IgD-negative memory B cell (primary cell): ENCODE results near the gene RPLP2. TPM values are rescaled to one million over a fixed set of nuclear protein-coding genes. Genes with fewer than 3 reads are reported as not detected.

Experiments used
- H3K27ac Mint-ChIP-seq, 3 donors: one replicate each; pipeline ENCODE4 v1.8.0; 2020 to 2022; ENCODE audit warnings: mild to moderate bottlenecking in 3 of 3, mixed read lengths in 3 of 3, moderate library complexity in 1 of 3
- H3K27me3 Mint-ChIP-seq: one replicate; pipeline ENCODE4 v1.8.0; 2021; ENCODE audit warnings: mixed read lengths
- H3K36me3 Mint-ChIP-seq: one replicate; pipeline ENCODE4 v1.8.0; 2020; ENCODE audit warnings: mild to moderate bottlenecking, mixed read lengths
- H3K4me1 Mint-ChIP-seq, 3 donors: one replicate each; pipeline ENCODE4 v1.8.0; 2020 to 2022; ENCODE audit warnings: mixed read lengths in 3 of 3, mild to moderate bottlenecking in 1 of 3
- H3K4me3 Mint-ChIP-seq, 4 donors: one replicate each; pipeline ENCODE4 v1.8.0; 2020 to 2022; ENCODE audit warnings: mild to moderate bottlenecking in 4 of 4, mixed read lengths in 4 of 4, moderate library complexity in 3 of 4
- H3K9me3 Mint-ChIP-seq, 3 donors: one replicate each; pipeline ENCODE4 v1.8.0; 2020 to 2021; ENCODE audit warnings: mixed read lengths in 3 of 3, mild to moderate bottlenecking in 1 of 3
- polyA plus RNA-seq: library from polyadenylated mRNA; unstranded; fragments of 300-500 nt; fragmentation: Illumina TruSeq; gene quantifications from one replicate; pipeline ENCODE4 v1.2.3, GENCODE V29; 2021

RPLP2 gene
- polyA plus RNA-seq = 4,588 TPM

- Mint-ChIP-seq H3K9me3 (no peaks in the 10 kb centered on the region), H3K27ac (peak within 1 kb of the TSS; percentile 98 to 99 (median 98)), H3K36me3 (no peaks in the 10 kb centered on the region), H3K4me3 (peak within 1 kb of the TSS; percentile 92 to 98 (median 96)), H3K4me1 (peaks cover 16 to 22% (median 16%) of the 10 kb centered on the region in 3 donors), H3K27me3 (no peaks in the 10 kb centered on the region)
Measured at GRCh38 chr11:809287-810039, at the start of gene RPLP2. Gene RPLP2 (plus strand): TSS chr11:809967. CDS start chr11:810235, 268 bp downstream.

DNA sequence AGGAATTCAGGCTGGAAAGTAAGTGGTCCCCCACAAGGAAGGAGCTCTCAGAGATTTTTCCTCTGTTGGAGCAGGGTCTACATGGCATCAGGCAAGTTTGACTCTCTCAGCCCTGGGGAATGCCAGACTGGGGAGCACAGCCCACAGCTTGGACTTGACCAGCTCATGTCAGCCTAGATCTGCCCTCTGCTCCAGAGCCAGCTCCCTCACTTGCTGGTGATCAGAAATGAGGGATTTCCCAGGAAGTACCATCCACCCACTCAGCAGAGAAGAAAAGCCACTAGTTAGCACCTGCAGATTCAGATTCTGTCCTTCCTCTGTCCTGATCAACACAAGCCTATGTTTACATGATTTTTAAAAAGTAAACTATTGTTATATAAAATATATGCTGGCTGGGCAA lies 49.5 kb upstream of the RPLP2 start:
- Mint-ChIP-seq H3K4me1 (peaks cover 0 to 2% (median under 1%) of the 10 kb centered on the region in 3 donors), H3K27ac (no peak overlapping the region), H3K9me3 (no peaks in the 10 kb centered on the region), H3K36me3 (no peaks in the 10 kb centered on the region), H3K4me3 (no peak overlapping the region), H3K27me3 (no peaks in the 10 kb centered on the region)

DNA sequence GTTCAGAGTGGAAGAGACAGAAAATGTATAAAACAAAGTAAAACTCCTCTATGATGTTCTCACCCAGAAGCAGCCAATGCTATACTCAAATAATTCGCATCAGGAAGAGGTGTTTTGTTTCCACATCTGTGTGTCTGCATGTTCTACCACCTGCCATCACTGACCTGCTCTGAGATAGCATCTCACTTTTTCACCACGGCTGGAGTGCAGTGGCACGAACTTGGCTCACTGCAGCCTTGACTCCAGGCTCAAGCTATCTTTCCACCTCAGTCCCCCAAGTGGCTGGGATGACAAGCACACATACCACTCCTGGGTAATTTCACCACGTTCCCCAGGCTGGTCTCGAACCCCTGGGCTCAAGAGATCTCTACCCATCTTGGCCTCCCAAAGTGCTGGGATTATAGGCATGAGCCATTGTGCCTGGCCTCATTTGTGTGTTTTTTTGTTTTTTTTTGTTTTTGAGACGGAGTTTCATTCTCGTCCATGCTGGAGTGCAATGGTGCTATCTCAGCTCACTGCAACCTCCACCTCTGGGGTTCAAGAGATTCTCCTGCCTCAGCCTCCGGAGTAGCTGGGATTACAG lies 48.1 kb upstream of the RPLP2 start:
- peaks cover 0 to 5% (median 2%) of the 10 kb centered on the region in 3 donors for H3K4me1 Mint-ChIP-seq
- peak overlapping the region in 1 of 3 donors; percentile 12 for H3K27ac Mint-ChIP-seq
- H3K9me3 Mint-ChIP-seq = no peaks in the 10 kb centered on the region
- no peaks in the 10 kb centered on the region for H3K27me3 Mint-ChIP-seq
- no peaks in the 10 kb centered on the region for H3K36me3 Mint-ChIP-seq
- no peak overlapping the region for H3K4me3 Mint-ChIP-seq

- no peak overlapping the region for H3K27ac Mint-ChIP-seq
- no peaks in the 10 kb centered on the region for H3K9me3 Mint-ChIP-seq
- H3K36me3 Mint-ChIP-seq = no peaks in the 10 kb centered on the region
- H3K27me3 Mint-ChIP-seq = no peaks in the 10 kb centered on the region
- H3K4me3 Mint-ChIP-seq = no peak overlapping the region
- peaks cover 0 to 5% (median 2%) of the 10 kb centered on the region in 3 donors for H3K4me1 Mint-ChIP-seq
Measured at GRCh38 chr11:762421-763072, 47.2 kb upstream of the RPLP2 start.

GRCh38 chr11:763073-763463 lies 46.7 kb upstream of the RPLP2 start:
- Mint-ChIP-seq H3K4me3 (no peak overlapping the region), H3K9me3 (no peaks in the 10 kb centered on the region), H3K4me1 (peaks cover 0 to 5% (median 2%) of the 10 kb centered on the region in 3 donors), H3K36me3 (no peaks in the 10 kb centered on the region), H3K27me3 (no peaks in the 10 kb centered on the region), H3K27ac (peak overlapping the region in 1 of 3 donors; percentile 10)

DNA sequence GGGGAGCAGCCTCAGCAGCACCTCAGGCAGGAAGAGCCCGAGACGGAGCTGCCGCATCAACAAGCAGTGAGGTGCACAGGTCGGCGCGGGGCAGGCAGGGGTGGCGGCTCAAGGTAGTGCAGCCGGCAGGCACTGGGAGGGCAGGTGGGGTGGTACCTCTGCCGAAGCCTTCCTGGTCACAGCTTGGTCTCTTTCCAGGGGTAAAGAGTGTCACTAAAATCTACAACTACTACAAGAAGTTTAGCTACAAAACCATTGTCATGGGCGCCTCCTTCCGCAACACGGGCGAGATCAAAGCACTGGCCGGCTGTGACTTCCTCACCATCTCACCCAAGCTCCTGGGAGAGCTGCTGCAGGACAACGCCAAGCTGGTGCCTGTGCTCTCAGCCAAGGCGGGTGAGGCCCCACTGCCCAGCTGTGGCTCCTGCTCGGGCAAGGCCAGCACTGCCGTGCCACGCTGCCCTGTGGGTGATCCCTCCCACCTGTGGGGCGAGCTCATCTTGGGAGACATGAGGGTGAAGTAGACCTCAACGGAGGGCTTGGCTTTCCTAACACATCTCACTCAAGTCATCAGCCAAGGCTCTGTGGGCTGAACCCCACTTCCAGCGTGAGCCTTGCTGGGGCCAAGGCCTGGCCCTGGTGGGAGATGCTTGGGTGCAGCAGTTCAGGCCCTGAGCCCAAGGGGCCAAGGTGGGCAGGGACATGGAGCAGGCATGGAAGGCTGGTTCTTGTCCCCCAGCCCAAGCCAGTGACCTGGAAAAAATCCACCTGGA lies 46.0 kb upstream of the RPLP2 start:
- Mint-ChIP-seq H3K9me3 (no peaks in the 10 kb centered on the region), H3K36me3 (no peaks in the 10 kb centered on the region), H3K4me1 (peaks cover 0 to 5% (median 2%) of the 10 kb centered on the region in 3 donors), H3K27ac (peak overlapping the region in 1 of 3 donors; percentile 10), H3K4me3 (no peak overlapping the region), H3K27me3 (no peaks in the 10 kb centered on the region)

DNA sequence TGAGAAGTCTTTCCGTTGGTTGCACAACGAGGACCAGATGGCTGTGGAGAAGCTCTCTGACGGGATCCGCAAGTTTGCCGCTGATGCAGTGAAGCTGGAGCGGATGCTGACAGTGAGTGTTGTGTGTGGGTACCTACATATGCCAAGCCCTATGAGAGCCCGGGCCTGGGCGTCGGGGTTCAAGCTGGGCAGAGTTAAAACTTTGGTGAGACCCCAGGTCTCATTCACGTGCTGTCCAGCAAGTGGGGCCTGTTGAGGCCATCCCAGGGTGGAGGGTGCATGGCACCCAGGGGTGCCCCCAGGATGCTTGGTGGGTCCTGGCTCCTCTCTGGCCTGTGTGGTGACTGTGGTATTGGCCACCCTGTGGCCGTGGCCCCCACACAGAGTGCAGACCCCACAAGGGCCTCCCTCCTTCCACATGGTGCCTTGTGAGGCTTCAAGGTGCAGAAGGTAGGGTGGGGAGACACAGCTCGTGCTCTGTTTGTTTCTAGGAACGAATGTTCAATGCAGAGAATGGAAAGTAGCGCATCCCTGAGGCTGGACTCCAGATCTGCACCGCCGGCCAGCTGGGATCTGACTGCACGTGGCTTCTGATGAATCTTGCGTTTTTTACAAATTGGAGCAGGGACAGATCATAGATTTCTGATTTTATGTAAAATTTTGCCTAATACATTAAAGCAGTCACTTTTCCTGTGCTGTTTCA lies 45.3 kb upstream of the RPLP2 start:
- no peaks in the 10 kb centered on the region for H3K36me3 Mint-ChIP-seq
- no peaks in the 10 kb centered on the region for H3K27me3 Mint-ChIP-seq
- H3K4me1 Mint-ChIP-seq = peaks cover 0 to 5% (median 2%) of the 10 kb centered on the region in 3 donors
- H3K27ac Mint-ChIP-seq = no peak overlapping the region
- no peak overlapping the region for H3K4me3 Mint-ChIP-seq
- no peaks in the 10 kb centered on the region for H3K9me3 Mint-ChIP-seq

DNA sequence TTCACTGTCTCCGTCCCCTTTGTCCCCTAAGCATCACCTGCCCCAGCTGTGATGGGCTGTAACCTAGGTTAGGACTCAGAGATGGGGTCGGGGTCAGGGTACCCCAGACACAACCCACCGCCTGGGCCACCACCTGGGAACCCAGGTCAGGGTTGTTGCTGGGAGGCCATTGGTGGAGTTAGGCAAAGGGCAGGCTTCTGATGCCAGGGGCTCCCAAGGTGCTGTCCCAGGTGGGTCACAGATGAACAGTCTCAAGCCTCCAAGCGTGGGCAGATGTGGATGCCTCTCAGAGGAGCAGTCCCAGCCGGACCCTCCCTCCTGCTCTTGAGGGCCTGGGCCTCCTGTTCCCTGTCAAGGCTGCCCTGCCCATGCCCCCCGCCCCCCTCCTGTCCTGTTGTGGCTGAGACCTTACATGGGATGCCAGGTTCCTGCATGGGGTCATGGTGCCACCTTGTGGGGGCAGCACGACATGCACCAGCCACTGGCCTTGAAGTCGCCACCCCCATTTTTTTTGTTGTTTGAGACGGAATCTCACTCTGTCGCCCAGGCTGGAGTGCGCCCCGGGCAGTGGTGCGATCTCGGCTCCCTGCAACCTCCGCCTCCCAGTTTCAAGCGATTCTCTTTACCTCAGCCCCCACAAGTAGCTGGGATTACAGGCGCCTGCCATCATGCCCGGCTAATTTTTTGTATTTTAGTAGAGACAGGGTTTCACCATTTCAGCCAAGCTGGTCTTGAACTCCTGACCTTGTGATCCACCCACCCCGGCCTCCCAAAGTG lies 44.6 kb upstream of the RPLP2 start:
- H3K4me3 Mint-ChIP-seq = peak overlapping the region in 1 of 4 donors; percentile 45
- peaks cover 0 to 5% (median 2%) of the 10 kb centered on the region in 3 donors for H3K4me1 Mint-ChIP-seq
- H3K27me3 Mint-ChIP-seq = no peaks in the 10 kb centered on the region
- H3K36me3 Mint-ChIP-seq = no peaks in the 10 kb centered on the region
- H3K27ac Mint-ChIP-seq = peak overlapping the region in 1 of 3 donors; percentile 35
- H3K9me3 Mint-ChIP-seq = no peaks in the 10 kb centered on the region

DNA sequence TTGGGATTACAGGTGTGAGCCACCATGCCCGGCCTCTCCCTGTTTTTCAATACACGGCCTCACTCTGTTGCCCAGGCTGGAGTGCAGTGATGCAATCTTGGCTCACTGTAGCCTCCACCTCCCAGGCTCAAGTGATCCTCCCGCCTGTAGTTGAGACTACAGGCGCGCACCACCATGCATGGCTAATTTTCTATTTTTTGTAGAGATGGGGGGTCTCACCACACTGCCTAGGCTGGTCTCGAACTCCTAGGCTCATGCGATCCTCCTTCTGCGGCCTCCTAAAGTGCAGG lies 44.0 kb upstream of the RPLP2 start:
- Mint-ChIP-seq H3K27me3 (no peaks in the 10 kb centered on the region), H3K9me3 (no peaks in the 10 kb centered on the region), H3K4me1 (peaks cover 0 to 5% (median 2%) of the 10 kb centered on the region in 3 donors), H3K36me3 (no peaks in the 10 kb centered on the region), H3K27ac (no peak overlapping the region), H3K4me3 (no peak overlapping the region)

DNA sequence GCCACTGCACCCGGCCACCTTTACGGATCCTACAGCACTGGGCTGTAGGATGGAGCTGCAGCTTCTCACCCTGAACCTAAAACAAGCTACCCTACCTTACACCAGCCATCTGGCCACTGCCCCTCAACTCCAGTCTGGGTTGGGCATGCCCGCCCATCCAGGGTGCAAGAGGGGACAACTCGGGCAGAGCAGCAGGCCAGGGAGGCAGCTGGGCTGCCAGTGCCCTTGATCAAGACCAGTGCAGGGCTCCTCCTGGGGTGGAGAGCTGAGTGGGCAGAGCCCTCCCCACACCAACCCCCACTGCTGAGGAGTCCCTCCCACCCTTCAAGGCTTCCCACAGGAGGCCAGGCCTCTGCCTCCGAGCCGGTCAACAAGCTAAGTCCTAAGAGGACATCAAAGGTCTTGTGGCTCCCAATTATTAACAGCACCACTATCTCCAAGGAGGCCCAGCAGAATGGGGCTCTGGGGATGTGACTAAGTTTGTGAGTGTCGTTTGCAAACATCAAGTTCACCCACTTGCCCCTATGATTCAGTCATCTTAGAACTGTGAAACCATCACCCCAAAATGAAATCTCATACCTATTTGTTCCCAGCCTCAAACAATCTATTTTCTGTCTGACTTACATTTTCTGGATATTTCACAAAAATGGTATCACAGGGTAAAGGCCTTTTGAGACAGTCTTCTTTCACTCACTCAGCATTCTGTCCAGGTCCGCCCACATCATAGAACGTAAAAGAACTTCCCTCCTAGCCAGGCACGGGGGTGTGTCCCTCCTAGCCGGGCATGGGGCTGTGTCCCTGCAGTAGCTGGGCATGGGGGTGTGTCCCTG lies 43.4 kb upstream of the RPLP2 start:
- Mint-ChIP-seq H3K9me3 (no peaks in the 10 kb centered on the region), H3K27me3 (no peaks in the 10 kb centered on the region), H3K36me3 (no peaks in the 10 kb centered on the region), H3K4me3 (peak overlapping the region in 1 of 4 donors; percentile 57), H3K4me1 (peaks cover 0 to 5% (median 2%) of the 10 kb centered on the region in 3 donors), H3K27ac (no peak overlapping the region)

DNA sequence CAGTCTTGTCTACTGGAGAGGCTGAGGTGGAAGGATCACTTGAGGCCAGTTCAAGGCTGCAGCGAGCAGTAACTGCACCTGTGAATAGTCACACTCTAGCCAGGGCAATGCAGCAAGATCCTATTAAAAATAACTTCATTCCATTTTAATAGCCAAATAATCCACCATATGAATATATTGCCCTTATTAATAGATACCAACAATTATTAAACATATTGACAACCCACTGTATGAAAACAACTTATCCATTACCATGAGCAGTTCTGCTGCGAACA lies 42.9 kb upstream of the RPLP2 start:
- Mint-ChIP-seq H3K27ac (no peak overlapping the region), H3K36me3 (no peaks in the 10 kb centered on the region), H3K4me3 (no peak overlapping the region), H3K27me3 (no peaks in the 10 kb centered on the region), H3K4me1 (peaks cover 0 to 5% (median 2%) of the 10 kb centered on the region in 3 donors), H3K9me3 (no peaks in the 10 kb centered on the region)

DNA sequence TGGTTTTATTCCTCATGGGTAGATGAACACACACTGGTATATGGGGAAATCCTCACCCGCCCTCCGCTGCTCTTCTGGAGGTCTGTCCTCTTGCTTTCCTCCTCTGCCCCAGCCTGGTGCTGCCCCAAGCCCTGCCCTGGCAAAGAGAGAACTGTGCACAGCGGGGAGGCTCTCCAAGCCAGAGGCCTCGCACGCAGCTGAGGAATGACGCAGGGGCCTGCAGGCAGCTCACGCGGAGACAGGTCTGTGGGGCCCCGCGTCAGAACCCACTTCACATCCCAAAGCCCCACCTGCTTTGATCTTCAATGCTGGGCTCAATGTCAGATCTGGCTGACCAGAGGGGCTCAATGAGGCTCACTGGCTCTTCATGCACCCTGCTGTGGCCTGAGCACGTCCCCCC lies 42.5 kb upstream of the RPLP2 start:
- Mint-ChIP-seq H3K36me3 (no peaks in the 10 kb centered on the region), H3K9me3 (no peaks in the 10 kb centered on the region), H3K27me3 (no peaks in the 10 kb centered on the region), H3K27ac (no peak overlapping the region), H3K4me3 (no peak overlapping the region), H3K4me1 (peaks cover 0 to 5% (median 1%) of the 10 kb centered on the region in 3 donors)

GRCh38 chr11:769887-770641 lies 39.7 kb upstream of the RPLP2 start:
- Mint-ChIP-seq H3K9me3 (no peaks in the 10 kb centered on the region), H3K4me3 (peak overlapping the region in 1 of 4 donors; percentile 41)

More at GRCh38 chr11:769887-770641, 39.7 kb upstream of the RPLP2 start:
- no peaks in the 10 kb centered on the region for H3K36me3 Mint-ChIP-seq
- no peak overlapping the region for H3K27ac Mint-ChIP-seq
- H3K27me3 Mint-ChIP-seq = no peaks in the 10 kb centered on the region
- peaks cover 0 to 5% (median 0%) of the 10 kb centered on the region in 3 donors for H3K4me1 Mint-ChIP-seq
